ENCODE results near the gene DSCAML1.

DSCAML1 gene

DNA sequence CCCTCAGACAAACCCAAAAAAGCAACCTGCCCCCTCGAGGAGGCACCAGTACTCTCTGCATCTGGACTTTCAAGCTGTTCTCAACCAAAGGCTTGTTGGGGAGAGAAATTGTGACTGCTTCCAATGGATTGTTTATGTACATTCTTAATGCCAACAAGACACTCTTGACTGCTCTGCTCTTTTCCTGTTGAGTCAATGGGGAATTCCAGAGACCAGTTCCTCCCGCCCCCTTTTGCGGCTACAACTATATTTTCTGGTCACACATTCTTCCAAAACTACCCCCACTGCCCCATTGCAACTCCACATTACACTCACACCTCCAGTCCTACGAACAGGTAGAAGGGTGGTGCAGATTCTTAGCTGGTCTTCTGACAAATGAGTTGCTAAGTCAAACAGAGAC lies 187.0 kb downstream of the DSCAML1 start:
- ATAC-seq = no peak

DNA sequence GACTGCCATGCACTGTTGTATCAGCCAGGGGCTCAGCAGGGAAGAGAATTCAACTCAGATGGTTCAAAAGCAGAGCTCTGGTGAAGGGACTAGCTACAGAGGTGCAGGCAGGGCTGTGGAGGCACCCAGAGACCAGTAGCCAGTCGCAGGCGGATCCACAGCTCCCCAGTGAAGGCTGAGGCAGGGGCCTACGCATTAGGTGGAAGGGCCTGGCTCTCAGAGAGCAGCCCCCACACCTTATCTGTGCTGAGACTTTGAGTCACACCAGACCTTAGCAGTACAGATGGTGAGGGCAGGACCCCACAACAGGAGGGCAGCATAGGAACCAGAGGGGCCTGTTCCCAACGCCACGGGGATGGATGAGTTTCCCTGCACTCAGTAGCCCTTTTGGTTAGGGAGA lies 189.6 kb downstream of the DSCAML1 start:
- no peak for TF ChIP-seq BACH2 (CRISPR knock-in tag; IDR thresholded peaks at IDR 0.05; ENCODE audit: borderline replicate concordance)
- TF ChIP-seq, protein P1, sequence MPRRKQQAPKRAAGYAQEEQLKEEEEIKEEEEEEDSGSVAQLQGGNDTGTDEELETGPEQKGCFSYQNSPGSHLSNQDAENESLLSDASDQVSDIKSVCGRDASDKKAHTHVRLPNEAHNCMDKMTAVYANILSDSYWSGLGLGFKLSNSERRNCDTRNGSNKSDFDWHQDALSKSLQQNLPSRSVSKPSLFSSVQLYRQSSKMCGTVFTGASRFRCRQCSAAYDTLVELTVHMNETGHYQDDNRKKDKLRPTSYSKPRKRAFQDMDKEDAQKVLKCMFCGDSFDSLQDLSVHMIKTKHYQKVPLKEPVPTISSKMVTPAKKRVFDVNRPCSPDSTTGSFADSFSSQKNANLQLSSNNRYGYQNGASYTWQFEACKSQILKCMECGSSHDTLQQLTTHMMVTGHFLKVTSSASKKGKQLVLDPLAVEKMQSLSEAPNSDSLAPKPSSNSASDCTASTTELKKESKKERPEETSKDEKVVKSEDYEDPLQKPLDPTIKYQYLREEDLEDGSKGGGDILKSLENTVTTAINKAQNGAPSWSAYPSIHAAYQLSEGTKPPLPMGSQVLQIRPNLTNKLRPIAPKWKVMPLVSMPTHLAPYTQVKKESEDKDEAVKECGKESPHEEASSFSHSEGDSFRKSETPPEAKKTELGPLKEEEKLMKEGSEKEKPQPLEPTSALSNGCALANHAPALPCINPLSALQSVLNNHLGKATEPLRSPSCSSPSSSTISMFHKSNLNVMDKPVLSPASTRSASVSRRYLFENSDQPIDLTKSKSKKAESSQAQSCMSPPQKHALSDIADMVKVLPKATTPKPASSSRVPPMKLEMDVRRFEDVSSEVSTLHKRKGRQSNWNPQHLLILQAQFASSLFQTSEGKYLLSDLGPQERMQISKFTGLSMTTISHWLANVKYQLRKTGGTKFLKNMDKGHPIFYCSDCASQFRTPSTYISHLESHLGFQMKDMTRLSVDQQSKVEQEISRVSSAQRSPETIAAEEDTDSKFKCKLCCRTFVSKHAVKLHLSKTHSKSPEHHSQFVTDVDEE (CRISPR knock-in tag; IDR thresholded peaks at IDR 0.05) = no peak
- ATAC-seq = no peak

More for the DNA sequence above, 187.0 kb downstream of the DSCAML1 start:
- TF ChIP-seq TCF4 (CRISPR knock-in tag; IDR thresholded peaks at IDR 0.05; ENCODE audit: borderline replicate concordance) (no peak), ARNTL (CRISPR knock-in tag; IDR thresholded peaks at IDR 0.05; ENCODE audit: borderline replicate concordance, low read depth) (no peak), ZNF565 (CRISPR knock-in tag; conservative IDR thresholded peaks at IDR 0.05; ENCODE audit: low read depth) (no peak), ESRRG (CRISPR knock-in tag; IDR thresholded peaks at IDR 0.05) (no peak), ZNF70 (CRISPR knock-in tag; IDR thresholded peaks at IDR 0.05) (no peak), ZFP30 (CRISPR knock-in tag; IDR thresholded peaks at IDR 0.05) (no peak), TOX (CRISPR knock-in tag; IDR thresholded peaks at IDR 0.05; ENCODE audit: borderline replicate concordance) (no peak), OSR1 (CRISPR knock-in tag; IDR thresholded peaks at IDR 0.05) (no peak), ZNF8 (CRISPR knock-in tag; IDR thresholded peaks at IDR 0.05) (no peak), RARB (CRISPR knock-in tag; IDR thresholded peaks at IDR 0.05) (no peak), PPARA (CRISPR knock-in tag; IDR thresholded peaks at IDR 0.05; ENCODE audit: borderline replicate concordance) (no peak), GLIS3 (CRISPR knock-in tag; IDR thresholded peaks at IDR 0.05) (no peak), BACH2 (CRISPR knock-in tag; IDR thresholded peaks at IDR 0.05; ENCODE audit: borderline replicate concordance) (no peak)
- TF ChIP-seq, protein P2, sequence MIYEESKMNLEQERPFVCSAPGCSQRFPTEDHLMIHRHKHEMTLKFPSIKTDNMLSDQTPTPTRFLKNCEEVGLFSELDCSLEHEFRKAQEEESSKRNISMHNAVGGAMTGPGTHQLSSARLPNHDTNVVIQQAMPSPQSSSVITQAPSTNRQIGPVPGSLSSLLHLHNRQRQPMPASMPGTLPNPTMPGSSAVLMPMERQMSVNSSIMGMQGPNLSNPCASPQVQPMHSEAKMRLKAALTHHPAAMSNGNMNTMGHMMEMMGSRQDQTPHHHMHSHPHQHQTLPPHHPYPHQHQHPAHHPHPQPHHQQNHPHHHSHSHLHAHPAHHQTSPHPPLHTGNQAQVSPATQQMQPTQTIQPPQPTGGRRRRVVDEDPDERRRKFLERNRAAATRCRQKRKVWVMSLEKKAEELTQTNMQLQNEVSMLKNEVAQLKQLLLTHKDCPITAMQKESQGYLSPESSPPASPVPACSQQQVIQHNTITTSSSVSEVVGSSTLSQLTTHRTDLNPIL (CRISPR knock-in tag; IDR thresholded peaks at IDR 0.05; ENCODE audit: low read depth) = no peak
- TF ChIP-seq, protein P3, sequence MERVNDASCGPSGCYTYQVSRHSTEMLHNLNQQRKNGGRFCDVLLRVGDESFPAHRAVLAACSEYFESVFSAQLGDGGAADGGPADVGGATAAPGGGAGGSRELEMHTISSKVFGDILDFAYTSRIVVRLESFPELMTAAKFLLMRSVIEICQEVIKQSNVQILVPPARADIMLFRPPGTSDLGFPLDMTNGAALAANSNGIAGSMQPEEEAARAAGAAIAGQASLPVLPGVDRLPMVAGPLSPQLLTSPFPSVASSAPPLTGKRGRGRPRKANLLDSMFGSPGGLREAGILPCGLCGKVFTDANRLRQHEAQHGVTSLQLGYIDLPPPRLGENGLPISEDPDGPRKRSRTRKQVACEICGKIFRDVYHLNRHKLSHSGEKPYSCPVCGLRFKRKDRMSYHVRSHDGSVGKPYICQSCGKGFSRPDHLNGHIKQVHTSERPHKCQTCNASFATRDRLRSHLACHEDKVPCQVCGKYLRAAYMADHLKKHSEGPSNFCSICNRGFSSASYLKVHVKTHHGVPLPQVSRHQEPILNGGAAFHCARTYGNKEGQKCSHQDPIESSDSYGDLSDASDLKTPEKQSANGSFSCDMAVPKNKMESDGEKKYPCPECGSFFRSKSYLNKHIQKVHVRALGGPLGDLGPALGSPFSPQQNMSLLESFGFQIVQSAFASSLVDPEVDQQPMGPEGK (CRISPR knock-in tag; IDR thresholded peaks at IDR 0.05; ENCODE audit: borderline replicate concordance) = no peak
- TF ChIP-seq, protein P4, sequence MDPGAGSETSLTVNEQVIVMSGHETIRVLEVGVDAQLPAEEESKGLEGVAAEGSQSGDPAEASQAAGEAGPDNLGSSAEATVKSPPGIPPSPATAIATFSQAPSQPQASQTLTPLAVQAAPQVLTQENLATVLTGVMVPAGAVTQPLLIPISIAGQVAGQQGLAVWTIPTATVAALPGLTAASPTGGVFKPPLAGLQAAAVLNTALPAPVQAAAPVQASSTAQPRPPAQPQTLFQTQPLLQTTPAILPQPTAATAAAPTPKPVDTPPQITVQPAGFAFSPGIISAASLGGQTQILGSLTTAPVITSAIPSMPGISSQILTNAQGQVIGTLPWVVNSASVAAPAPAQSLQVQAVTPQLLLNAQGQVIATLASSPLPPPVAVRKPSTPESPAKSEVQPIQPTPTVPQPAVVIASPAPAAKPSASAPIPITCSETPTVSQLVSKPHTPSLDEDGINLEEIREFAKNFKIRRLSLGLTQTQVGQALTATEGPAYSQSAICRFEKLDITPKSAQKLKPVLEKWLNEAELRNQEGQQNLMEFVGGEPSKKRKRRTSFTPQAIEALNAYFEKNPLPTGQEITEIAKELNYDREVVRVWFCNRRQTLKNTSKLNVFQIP (CRISPR knock-in tag; IDR thresholded peaks at IDR 0.05; ENCODE audit: borderline replicate concordance, low read depth) = no peak
- TF ChIP-seq, protein P5, sequence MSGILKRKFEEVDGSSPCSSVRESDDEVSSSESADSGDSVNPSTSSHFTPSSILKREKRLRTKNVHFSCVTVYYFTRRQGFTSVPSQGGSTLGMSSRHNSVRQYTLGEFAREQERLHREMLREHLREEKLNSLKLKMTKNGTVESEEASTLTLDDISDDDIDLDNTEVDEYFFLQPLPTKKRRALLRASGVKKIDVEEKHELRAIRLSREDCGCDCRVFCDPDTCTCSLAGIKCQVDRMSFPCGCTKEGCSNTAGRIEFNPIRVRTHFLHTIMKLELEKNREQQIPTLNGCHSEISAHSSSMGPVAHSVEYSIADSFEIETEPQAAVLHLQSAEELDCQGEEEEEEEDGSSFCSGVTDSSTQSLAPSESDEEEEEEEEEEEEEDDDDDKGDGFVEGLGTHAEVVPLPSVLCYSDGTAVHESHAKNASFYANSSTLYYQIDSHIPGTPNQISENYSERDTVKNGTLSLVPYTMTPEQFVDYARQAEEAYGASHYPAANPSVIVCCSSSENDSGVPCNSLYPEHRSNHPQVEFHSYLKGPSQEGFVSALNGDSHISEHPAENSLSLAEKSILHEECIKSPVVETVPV (CRISPR knock-in tag; IDR thresholded peaks at IDR 0.05) = no peak
- TF ChIP-seq, protein P1 (CRISPR knock-in tag; IDR thresholded peaks at IDR 0.05) = no peak

Measured in SK-N-SH treated with all-trans-retinoic acid at 6 μM for 48 hours (cell line).